Liver (tissue), 9 donors: ENCODE results near the gene DMRTC2. TPM values are rescaled to one million over a fixed set of nuclear protein-coding genes. Genes with fewer than 3 reads are reported as not detected.

Experiments used
- DNase-seq: peaks from one replicate; pipeline ENCODE4 v3.0.0-alpha.2; 2017; ENCODE audit warnings: low spot score
- H3K27ac ChIP-seq, 2 donors: one replicate each; pipeline ENCODE4 v1.7.0; 2013; ENCODE audit warnings: inconsistent platforms in 2 of 2, low read length in 2 of 2, control low read depth in 1 of 2, low read depth in 1 of 2, mild to moderate bottlenecking in 1 of 2
- H3K27me3 ChIP-seq, 4 donors: one replicate each; pipeline versions ENCODE4 v1.6.1 to v1.7.0; 2013; ENCODE audit warnings: low read length in 3 of 4, inconsistent platforms in 1 of 4, mild to moderate bottlenecking in 1 of 4, moderate library complexity in 1 of 4; ENCODE audit not compliant: control insufficient read depth in 4 of 4, insufficient read depth in 4 of 4
- H3K36me3 ChIP-seq, 4 donors: one replicate each; pipeline versions ENCODE4 v1.6.1 to v1.7.0; 2013; ENCODE audit warnings: low read length in 3 of 4, mild to moderate bottlenecking in 3 of 4, low read depth in 1 of 4, moderate library complexity in 1 of 4; ENCODE audit not compliant: control insufficient read depth in 4 of 4, insufficient read depth in 3 of 4
- H3K4me1 ChIP-seq, 4 donors: one replicate each; pipeline versions ENCODE4 v1.6.1 to v1.7.0; 2013; ENCODE audit warnings: low read length in 3 of 4, mild to moderate bottlenecking in 3 of 4, moderate library complexity in 1 of 4; ENCODE audit not compliant: control insufficient read depth in 4 of 4, insufficient read depth in 4 of 4
- H3K4me3 ChIP-seq, 3 donors: one replicate each; pipeline versions ENCODE4 v1.6.1 to v1.7.0; 2013; ENCODE audit warnings: low read length in 3 of 3, control low read depth in 1 of 3, low read depth in 1 of 3, mild to moderate bottlenecking in 1 of 3
- H3K9ac ChIP-seq, 2 donors: one replicate each; pipeline ENCODE4 v1.7.0; 2013; ENCODE audit warnings: low read length in 2 of 2, mild to moderate bottlenecking in 2 of 2, moderate library complexity in 2 of 2, control low read depth in 1 of 2, low read depth in 1 of 2
- H3K9me3 ChIP-seq, 4 donors: one replicate each; pipeline versions ENCODE4 v1.6.1 to v1.7.0; 2013; ENCODE audit warnings: low read length in 3 of 4; ENCODE audit not compliant: control insufficient read depth in 4 of 4
- EGR1 ChIP-seq, 2 donors: IDR thresholded peaks; 2 replicates each; pipeline ENCODE4 v1.6.1; 2016 to 2018; ENCODE audit warnings: antibody characterized with exemption in 2 of 2, low read depth in 2 of 2
- FOXA1 ChIP-seq: IDR thresholded peaks from 2 replicates; pipeline ENCODE4 v1.6.1; 2016; ENCODE audit warnings: antibody characterized with exemption
- FOXA2 ChIP-seq: IDR thresholded peaks from 2 replicates; pipeline ENCODE4 v1.6.1; 2016; ENCODE audit warnings: antibody characterized with exemption
- HNF4A ChIP-seq, 2 donors: conservative IDR thresholded peaks; 2 replicates each; pipeline ENCODE4 v1.6.1; 2016; ENCODE audit warnings: antibody characterized with exemption in 2 of 2, mild to moderate bottlenecking in 2 of 2
- HNF4G ChIP-seq: IDR thresholded peaks from 2 replicates; pipeline ENCODE4 v1.6.1; 2016; ENCODE audit warnings: antibody characterized with exemption
- NR2F2 ChIP-seq: IDR thresholded peaks from 2 replicates; pipeline ENCODE4 v1.6.1; 2016; ENCODE audit warnings: antibody characterized with exemption
- RAD21 ChIP-seq, 2 donors: IDR thresholded peaks; 2 replicates each; pipeline ENCODE4 v1.6.1; 2016; ENCODE audit warnings: antibody characterized with exemption in 2 of 2, mild to moderate bottlenecking in 2 of 2
- REST ChIP-seq: IDR thresholded peaks from 2 replicates; pipeline ENCODE4 v1.6.1; 2016; ENCODE audit warnings: antibody characterized with exemption, mild to moderate bottlenecking
- SP1 ChIP-seq: IDR thresholded peaks from 2 replicates; pipeline ENCODE4 v1.6.1; 2018; ENCODE audit warnings: antibody characterized with exemption, mild to moderate bottlenecking
- YY1 ChIP-seq: IDR thresholded peaks from 2 replicates; pipeline ENCODE4 v1.6.1; 2016; ENCODE audit warnings: antibody characterized with exemption, mild to moderate bottlenecking
- WGBS: extraction: QIAGEN DNeasy Blood & Tissue Kit; methylation state at CpG from one replicate; pipeline ENCODE4 v1.1.7; 2013; 5-methylcytosine and 5-hydroxymethylcytosine counted together
- polyA plus RNA-seq, 2 donors: library from polyadenylated mRNA; stranded (reverse) in 1 of 2; unstranded in 1 of 2; fragments of 200-250 nt in 1 of 2; fragments of >200 nt in 1 of 2; fragmentation: Nextera tagmentation in 1 of 2; extraction: Ambion mirVana in 1 of 2; gene quantifications; one replicate each; pipeline versions ENCODE4 v1.2.1 to v1.2.3, GENCODE V29; 2013 to 2015
- total RNA-seq, 2 donors: library from RNA; depleted of rRNA; stranded (reverse); fragments of >200 nt; gene quantifications; one replicate each; pipeline ENCODE4 v1.2.3, GENCODE V29; 2014
- TF ChIP-seq, protein P1 (sequence below): IDR thresholded peaks from 2 replicates; pipeline ENCODE4 v1.6.1; 2016; ENCODE audit warnings: antibody characterized with exemption
- TF ChIP-seq, protein P2 (sequence below): IDR thresholded peaks from 2 replicates; pipeline ENCODE4 v1.6.1; 2016; ENCODE audit warnings: antibody characterized with exemption
- TF ChIP-seq, protein P3 (sequence below): IDR thresholded peaks from 2 replicates; pipeline ENCODE4 v1.6.1; 2016; ENCODE audit warnings: antibody characterized with exemption
- donor health status: healthy.
- donor health status: healthy.
- donor health status: healthy.
- donor health status: healthy.
- donor health status: healthy.

The DMRTC2 gene
- total and polyA plus RNA-seq, 4 donors, result not detected

- no peaks in the 10 kb centered on the region for H3K27me3 ChIP-seq
- WGBS, result 94% methylated on average over 12 of the region's 12 CpGs
- H3K36me3 ChIP-seq, result peaks cover 20 to 66% (median 32%) of the 10 kb centered on the region in 4 donors
- H3K9me3 ChIP-seq, result no peaks in the 10 kb centered on the region
- no peak overlapping the region for H3K27ac ChIP-seq
- no peak overlapping the region for H3K9ac ChIP-seq
- no peak for DNase-seq
- H3K4me1 ChIP-seq, result peaks cover 0 to 17% (median 5%) of the 10 kb centered on the region in 4 donors
- no peak overlapping the region for H3K4me3 ChIP-seq
- TF ChIP-seq HNF4G (no peak), SP1 (no peak), HNF4A (conservative IDR thresholded peaks at IDR 0.05) (no peak), NR2F2 (no peak), YY1 (no peak), EGR1 (IDR thresholded peaks at IDR 0.05; ENCODE audit: low read depth in 2 of 2) (no peak), RAD21 (IDR thresholded peaks at IDR 0.05) (no peak)
- TF ChIP-seq, protein P1, sequence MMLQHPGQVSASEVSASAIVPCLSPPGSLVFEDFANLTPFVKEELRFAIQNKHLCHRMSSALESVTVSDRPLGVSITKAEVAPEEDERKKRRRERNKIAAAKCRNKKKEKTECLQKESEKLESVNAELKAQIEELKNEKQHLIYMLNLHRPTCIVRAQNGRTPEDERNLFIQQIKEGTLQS, result no peak
- TF ChIP-seq, protein P2, sequence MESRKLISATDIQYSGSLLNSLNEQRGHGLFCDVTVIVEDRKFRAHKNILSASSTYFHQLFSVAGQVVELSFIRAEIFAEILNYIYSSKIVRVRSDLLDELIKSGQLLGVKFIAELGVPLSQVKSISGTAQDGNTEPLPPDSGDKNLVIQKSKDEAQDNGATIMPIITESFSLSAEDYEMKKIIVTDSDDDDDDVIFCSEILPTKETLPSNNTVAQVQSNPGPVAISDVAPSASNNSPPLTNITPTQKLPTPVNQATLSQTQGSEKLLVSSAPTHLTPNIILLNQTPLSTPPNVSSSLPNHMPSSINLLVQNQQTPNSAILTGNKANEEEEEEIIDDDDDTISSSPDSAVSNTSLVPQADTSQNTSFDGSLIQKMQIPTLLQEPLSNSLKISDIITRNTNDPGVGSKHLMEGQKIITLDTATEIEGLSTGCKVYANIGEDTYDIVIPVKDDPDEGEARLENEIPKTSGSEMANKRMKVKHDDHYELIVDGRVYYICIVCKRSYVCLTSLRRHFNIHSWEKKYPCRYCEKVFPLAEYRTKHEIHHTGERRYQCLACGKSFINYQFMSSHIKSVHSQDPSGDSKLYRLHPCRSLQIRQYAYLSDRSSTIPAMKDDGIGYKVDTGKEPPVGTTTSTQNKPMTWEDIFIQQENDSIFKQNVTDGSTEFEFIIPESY, result no peak
- TF ChIP-seq, protein P3, sequence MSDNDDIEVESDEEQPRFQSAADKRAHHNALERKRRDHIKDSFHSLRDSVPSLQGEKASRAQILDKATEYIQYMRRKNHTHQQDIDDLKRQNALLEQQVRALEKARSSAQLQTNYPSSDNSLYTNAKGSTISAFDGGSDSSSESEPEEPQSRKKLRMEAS, result no peak
These were observed 24.1 kb downstream of the DMRTC2 start for GRCh38 chr19:41868989-41869300.

GRCh38 chr19:41869374-41869955 is 24.6 kb downstream of the DMRTC2 start:
- Histone ChIP-seq H3K4me1 (peaks cover 0 to 17% (median 5%) of the 10 kb centered on the region in 4 donors), H3K9me3 (no peaks in the 10 kb centered on the region), H3K4me3 (no peak overlapping the region), H3K36me3 (peaks cover 16 to 60% (median 27%) of the 10 kb centered on the region in 4 donors), H3K27me3 (no peaks in the 10 kb centered on the region), H3K9ac (no peak overlapping the region), H3K27ac (no peak overlapping the region)
- no peak for DNase-seq
- no peak for TF ChIP-seq NR2F2
- TF ChIP-seq EGR1 (IDR thresholded peaks at IDR 0.05; ENCODE audit: low read depth in 2 of 2), result no peak
- TF ChIP-seq SP1, result no peak
- TF ChIP-seq, protein P2, result no peak
- TF ChIP-seq FOXA2, result no peak
- TF ChIP-seq RAD21 (IDR thresholded peaks at IDR 0.05), result no peak
- no peak for TF ChIP-seq FOXA1
- TF ChIP-seq, protein P1, result no peak
- TF ChIP-seq, protein P3, result no peak
- no peak for TF ChIP-seq REST
- WGBS, result 90% methylated on average over 13 of the region's 13 CpGs
